ENCODE measurements around the gene PARD3B.

DNA sequence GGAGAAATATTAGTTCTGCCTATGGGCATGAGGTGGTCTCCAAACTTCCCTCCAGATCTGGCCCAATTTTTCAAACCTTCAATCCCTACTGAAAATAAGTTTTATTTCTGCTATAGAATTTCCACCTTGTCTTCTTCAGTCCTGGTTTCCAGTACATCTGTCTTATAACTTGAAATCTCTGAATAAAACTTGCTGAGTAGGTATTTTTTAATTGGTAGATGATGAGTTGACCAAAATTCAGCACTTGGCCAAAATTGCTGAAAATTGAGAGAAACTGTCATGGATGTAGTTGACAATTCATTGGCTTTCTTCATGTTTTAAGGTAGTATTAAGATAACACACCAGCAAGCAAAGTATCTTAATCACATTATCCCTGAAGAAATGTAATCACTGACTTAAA is 206.2 kb downstream of the PARD3B start:
- TF ChIP-seq, protein P1, sequence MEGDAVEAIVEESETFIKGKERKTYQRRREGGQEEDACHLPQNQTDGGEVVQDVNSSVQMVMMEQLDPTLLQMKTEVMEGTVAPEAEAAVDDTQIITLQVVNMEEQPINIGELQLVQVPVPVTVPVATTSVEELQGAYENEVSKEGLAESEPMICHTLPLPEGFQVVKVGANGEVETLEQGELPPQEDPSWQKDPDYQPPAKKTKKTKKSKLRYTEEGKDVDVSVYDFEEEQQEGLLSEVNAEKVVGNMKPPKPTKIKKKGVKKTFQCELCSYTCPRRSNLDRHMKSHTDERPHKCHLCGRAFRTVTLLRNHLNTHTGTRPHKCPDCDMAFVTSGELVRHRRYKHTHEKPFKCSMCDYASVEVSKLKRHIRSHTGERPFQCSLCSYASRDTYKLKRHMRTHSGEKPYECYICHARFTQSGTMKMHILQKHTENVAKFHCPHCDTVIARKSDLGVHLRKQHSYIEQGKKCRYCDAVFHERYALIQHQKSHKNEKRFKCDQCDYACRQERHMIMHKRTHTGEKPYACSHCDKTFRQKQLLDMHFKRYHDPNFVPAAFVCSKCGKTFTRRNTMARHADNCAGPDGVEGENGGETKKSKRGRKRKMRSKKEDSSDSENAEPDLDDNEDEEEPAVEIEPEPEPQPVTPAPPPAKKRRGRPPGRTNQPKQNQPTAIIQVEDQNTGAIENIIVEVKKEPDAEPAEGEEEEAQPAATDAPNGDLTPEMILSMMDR (IDR thresholded peaks at IDR 0.05; ENCODE audit: insufficient read depth, low read length), result no peak
- TF ChIP-seq, protein P2, sequence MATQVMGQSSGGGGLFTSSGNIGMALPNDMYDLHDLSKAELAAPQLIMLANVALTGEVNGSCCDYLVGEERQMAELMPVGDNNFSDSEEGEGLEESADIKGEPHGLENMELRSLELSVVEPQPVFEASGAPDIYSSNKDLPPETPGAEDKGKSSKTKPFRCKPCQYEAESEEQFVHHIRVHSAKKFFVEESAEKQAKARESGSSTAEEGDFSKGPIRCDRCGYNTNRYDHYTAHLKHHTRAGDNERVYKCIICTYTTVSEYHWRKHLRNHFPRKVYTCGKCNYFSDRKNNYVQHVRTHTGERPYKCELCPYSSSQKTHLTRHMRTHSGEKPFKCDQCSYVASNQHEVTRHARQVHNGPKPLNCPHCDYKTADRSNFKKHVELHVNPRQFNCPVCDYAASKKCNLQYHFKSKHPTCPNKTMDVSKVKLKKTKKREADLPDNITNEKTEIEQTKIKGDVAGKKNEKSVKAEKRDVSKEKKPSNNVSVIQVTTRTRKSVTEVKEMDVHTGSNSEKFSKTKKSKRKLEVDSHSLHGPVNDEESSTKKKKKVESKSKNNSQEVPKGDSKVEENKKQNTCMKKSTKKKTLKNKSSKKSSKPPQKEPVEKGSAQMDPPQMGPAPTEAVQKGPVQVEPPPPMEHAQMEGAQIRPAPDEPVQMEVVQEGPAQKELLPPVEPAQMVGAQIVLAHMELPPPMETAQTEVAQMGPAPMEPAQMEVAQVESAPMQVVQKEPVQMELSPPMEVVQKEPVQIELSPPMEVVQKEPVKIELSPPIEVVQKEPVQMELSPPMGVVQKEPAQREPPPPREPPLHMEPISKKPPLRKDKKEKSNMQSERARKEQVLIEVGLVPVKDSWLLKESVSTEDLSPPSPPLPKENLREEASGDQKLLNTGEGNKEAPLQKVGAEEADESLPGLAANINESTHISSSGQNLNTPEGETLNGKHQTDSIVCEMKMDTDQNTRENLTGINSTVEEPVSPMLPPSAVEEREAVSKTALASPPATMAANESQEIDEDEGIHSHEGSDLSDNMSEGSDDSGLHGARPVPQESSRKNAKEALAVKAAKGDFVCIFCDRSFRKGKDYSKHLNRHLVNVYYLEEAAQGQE (IDR thresholded peaks at IDR 0.05; ENCODE audit: insufficient replicate concordance, low read depth), result no peak
